ENCODE results near the gene SAMD11.
A peak's percentile ranks its signal among the peaks of the same experiment; 100 is the strongest.

Gene SAMD11

GRCh38 chr1:947958-948357, 24.2 kb downstream of the SAMD11 start:
- no peak for DNase-seq

DNA sequence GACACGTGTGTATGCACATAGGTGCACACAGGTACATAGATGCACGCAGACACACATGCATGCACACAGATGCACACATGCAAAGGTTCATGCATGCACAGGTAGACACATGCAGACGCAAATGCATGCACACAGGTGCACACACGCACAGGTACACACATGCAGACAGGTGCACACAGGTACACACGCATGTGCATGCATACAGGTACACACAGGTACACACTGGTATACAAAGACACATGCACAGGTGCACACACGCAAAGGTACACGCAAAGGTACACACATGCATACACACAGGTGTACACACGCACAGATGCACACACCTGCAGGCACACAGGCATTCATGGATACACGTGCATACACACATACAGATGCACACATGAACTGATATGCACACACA, 26.5 kb downstream of the SAMD11 start:
- no peak for DNase-seq

- no peak for DNase-seq
These were observed 27.2 kb downstream of the SAMD11 start for GRCh38 chr1:950881-951280.

DNA sequence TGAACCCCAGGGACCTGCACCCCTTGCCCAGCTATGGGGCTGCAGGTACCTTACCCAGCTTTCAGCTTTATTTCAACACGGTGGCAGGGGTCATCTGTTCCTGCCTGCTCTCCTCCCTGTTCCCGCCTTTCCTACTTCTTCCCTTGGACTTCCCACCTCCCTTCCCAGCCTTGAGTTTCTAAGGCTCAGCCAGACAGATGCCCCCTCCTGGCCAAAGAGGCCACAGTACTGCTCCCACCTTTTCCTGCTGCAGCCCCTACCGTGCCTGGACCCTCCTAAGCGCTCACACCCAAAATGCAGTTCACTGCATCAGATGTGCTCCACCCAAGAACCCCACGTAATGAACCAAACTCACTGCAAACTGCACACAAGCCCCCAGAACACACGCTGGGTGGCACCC, 27.6 kb downstream of the SAMD11 start:
- no peak for DNase-seq

- DNase-seq, result no peak
These were observed 28.5 kb downstream of the SAMD11 start for GRCh38 chr1:952201-952600.

- DNase-seq, result no peak
These were observed 28.9 kb downstream of the SAMD11 start for GRCh38 chr1:952603-953002.

DNA sequence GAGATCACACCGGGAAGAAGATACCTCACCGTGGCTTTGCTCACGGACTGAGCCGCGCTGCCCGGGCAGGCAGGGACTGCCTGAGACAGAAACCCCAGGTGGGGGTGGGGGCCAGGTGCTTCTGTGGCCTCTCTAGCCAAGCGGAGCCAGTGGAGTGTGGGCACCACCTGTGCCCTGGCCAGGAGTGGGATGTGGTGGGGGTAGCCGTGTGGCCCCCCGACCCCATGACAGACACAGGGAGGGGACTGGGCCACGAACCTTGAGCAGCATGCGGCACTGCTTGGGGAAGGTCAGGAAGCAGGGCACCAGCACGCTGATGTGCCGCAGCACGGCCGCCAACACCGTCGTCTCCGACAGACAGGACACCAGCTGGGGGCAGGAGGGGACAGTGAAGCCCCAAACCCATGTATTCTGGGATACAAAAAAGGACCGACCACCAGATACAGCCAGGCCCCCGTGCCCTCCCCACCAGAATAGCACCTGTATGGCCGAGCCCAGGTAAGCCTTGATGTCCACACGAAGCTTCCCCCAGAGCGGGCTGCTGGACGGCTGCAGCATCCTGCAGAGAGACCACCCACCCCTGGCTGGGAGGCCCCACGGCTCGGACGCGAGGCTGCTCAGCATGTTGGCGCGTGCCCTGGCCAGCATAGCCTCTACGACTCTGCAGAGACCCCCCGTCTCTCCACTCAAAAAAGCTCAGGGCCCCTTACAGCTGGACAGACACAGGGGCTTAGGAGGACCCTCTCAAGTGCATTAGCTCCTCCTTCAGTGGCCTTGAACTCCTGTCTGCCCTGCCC, 30.0 kb downstream of the SAMD11 start:
- no peak for DNase-seq

- no peak for DNase-seq
These were observed 31.2 kb downstream of the SAMD11 start for GRCh38 chr1:954927-955326.

DNA sequence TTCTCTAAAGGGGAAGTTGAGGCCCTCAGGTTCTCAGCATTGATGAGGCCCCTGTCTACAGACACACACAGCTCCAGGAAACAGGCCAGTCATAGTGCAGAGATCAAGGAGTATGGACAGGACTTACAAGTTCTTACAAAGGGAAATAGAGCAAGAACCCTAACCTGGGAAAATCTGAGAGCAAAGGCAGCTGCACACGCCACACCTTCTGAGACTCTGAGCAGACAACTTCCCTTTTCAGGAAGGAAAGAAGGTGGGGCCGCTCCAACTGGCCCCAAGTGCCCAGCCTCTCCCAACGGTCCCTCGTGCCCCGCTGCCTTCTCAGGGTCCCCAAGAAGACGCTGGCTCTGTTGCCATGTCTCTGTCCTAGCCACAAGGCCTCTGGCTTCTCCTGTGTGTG, 31.8 kb downstream of the SAMD11 start:
- DNase-seq, result no peak

DNA sequence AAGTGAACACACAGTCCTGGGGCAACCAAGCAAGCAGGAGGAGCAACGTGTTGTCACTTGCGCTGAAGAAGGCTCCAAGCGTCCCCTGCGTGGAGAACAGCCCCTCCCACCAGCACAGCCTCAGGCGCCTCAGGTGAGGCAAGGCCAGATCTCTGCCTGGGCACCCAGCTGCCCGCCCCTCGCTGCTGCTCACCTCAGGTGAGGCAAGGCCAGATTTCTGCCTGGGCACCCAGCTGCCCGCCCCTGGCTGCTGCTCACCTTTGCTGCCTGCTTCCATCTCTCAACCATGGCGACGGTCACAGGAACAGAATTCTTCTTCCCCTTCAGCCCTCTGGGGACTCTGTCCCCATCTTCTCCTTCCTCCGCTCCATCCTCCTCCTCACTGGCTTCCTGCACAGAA, 32.9 kb downstream of the SAMD11 start:
- DNase-seq, result no peak

DNA sequence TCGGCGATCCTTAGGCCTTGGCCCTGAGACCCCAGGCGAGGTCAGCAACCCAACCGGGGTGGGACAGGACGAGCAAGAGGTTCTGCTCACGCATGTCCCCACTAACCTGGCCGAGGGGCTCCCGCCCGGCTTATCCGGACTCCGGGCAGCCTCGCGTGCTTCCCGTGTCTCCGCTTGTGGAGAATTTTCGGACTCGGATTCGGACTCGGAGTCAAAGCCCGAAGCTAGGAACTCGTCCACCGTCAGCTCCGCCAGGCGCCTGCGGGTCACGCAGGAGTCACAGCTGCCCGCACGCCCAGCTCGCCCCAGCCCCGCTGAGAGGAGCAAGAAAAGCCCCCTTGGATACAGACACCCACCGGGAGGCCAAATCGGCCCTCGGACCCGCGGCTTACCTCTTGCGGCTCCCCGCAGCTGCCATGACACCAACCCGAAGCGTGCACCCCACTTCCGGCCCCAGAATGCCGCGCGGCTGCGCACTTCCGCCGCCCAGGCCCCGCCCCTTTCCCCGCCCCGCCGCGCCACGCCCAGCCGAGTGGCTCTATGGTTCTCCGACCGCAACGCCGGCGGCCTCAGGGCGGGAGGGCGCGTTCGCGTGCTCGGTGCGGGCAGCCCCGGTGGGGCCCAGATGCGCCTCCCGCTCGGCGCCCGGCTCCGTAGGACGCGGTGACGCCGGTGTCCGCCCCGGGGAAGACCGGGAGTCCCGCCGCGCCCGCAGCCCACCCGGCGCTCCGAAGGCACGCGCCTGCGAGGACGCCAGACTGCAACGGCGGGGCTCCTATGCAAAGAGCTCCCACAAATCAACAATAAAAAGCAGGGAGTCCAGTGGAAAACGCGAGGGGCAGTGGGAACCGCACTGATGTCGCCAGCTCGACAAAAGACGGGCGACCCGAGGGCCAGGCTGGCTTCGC, 35.4 kb downstream of the SAMD11 start, which contains the start of gene NOC2L:
TSS of gene NOC2L (minus strand) at position 434 of the 908 bp plus-strand sequence. CDS start at position 418, 16 bp downstream.
- peak; percentile 84 for DNase-seq

DNA sequence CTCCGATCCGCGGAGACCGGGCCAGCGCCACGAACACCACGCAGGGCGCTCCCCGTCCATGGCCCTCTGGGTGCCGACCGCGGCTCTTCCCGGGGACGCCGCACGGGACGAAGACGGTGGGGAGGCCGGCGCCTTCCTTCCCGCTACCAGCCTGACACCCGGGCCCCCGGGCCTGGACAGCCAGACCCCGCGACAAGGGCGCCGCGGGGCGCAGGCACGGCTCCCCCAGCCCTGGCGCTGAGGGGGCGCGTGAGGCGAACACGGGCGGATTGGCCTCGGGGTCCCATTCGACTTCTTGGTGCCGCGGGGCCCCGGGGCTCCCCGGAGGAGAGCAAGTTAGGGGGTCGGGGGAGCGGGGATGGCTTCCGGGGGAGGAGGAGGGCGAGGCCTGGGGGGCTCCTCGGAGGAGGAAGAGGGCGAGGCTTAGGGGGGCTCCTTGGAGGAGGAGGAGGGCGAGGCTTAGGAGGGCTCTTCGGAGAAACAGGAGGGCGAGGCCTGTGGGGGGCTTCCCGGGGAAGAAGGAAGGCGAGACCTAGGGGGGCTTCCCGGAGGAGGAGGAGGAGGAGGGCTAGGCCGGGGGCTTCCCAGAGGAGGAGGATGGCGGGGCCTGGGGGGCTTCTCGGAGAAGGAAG, 36.1 kb downstream of the SAMD11 start:
- no peak for DNase-seq

GRCh38 chr1:960363-961131, 36.8 kb downstream of the SAMD11 start, which contains the start of gene KLHL17:
TSS of gene KLHL17 (plus strand) at chr1:960584. CDS start at chr1:960694, 110 bp downstream.
- DNase-seq, result peak; percentile 61

- DNase-seq, result no peak
These were observed 37.5 kb downstream of the SAMD11 start for GRCh38 chr1:961132-961669.

DNA sequence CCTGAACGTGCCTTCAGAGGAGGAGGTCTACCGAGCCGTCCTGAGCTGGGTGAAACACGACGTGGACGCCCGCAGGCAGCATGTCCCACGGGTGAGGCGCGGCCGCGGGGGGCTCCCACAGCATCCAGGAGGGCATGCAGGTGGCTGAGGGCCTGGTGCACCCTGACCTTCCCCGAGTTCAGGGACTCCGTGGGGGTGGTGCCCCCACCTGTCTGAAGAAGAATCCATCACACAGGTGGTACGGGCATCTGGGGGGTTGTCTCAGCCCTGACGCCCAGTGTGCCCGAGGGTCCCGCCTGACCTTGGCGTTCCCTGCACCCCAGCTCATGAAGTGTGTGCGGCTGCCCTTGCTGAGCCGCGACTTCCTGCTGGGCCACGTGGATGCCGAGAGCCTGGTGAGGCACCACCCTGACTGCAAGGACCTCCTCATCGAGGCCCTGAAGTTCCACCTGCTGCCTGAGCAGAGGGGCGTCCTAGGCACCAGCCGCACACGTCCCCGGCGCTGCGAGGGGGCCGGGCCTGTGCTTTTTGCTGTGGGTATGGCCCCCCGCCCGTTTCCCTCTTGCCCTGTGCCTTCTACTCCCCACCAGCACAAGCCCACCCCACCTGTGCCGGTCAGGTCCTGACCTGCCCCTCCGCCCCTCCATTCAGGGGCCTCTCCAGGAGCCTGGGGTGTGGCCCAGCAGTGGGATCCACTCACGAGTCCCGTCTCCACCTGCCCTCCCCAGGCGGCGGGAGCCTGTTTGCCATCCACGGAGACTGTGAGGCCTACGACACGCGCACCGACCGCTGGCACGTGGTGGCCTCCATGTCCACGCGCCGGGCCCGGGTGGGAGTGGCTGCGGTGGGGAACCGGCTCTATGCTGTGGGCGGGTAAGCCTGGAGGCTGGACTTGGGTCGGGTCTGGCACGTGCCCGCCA, 38.9 kb downstream of the SAMD11 start:
- DNase-seq, result no peak

- no peak for DNase-seq
These were observed 39.6 kb downstream of the SAMD11 start for GRCh38 chr1:963301-963651.

- no peak for DNase-seq
These were observed 40.2 kb downstream of the SAMD11 start for GRCh38 chr1:963746-964525.

DNA sequence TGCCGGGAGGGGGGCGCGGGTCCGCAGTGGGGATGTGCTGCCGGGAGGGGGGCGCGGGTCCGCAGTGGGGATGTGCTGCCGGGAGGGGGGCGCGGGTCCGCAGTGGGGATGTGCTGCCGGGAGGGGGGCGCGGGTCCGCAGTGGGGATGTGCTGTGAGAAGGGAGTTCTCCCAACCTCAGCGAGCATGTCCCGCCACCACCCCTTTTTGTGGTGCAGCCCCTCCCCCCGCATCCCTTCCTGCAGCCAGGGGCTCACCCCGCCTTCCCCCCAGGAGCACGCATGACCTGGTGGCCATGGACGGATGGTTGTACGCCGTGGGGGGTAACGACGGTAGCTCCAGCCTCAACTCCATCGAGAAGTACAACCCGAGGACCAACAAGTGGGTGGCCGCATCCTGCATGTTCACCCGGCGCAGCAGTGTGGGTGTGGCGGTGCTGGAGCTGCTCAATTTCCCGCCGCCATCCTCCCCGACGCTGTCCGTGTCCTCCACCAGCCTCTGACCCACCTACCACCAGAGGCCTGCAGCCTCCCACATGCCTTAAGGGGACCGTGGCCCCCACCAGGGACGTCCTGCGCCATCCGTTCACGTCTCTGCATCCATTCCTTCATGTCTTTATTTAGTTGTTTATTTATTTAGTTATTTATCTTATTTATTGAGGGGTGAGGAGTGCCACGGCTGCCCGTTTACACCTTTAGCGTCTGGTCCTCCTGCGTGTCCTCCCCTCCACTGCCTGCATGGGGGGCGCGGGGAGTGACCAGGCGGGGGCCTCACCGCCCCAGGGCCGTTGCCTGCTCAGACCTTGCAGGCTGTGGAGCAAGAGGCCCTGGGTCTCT, 41.2 kb downstream of the SAMD11 start:
- DNase-seq, result no peak

GRCh38 chr1:965526-966134, 41.9 kb downstream of the SAMD11 start:
- DNase-seq, result no peak

Data from fibroblast of upper back skin (primary cell).